ENCODE data around the gene ARMC2.
A peak's percentile ranks its signal among the peaks of the same experiment; 100 is the strongest.
"Not testable (repeated sequence)": the region's sequence is repeated elsewhere in the genome, so short reads cannot be mapped to it uniquely, and the experiment has no call there.

ARMC2 gene

DNA sequence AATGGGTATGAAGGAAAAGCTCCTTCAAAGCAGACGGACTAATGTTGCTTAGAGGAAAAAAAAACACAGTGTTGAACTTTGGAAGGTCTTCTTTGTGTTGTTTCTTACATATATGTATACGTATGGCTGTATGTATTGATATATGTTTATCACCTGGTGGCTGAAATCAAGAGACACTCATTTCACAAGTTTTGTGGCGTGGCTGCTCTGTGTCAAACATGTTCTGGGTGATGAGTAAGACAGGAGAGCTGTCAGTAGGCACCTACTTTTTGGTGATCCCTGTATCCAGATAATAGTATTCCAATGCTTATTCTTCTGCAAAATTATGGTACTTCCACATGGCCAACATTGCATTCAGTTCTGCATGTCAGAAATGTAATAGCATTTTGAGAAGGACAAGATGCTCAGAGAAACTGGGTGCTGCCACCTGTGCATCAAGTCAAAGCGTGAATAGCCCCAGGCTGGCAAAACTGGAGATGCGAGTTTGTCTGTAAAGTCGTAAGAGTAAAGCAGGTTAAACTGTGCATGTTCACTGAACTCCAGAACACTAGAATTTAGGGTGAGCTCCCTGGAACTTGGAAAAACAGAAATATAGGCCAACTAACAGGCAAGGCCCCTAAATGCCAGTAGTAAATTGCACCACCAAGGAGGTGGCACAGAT lies 67.9 kb downstream of the ARMC2 start:
- no peak for DNase-seq (ENCODE audit: low spot score)

- DNase-seq (ENCODE audit: low spot score): no peak
These were observed 72.5 kb downstream of the ARMC2 start for GRCh38 chr6:108920751-108921150.

DNA sequence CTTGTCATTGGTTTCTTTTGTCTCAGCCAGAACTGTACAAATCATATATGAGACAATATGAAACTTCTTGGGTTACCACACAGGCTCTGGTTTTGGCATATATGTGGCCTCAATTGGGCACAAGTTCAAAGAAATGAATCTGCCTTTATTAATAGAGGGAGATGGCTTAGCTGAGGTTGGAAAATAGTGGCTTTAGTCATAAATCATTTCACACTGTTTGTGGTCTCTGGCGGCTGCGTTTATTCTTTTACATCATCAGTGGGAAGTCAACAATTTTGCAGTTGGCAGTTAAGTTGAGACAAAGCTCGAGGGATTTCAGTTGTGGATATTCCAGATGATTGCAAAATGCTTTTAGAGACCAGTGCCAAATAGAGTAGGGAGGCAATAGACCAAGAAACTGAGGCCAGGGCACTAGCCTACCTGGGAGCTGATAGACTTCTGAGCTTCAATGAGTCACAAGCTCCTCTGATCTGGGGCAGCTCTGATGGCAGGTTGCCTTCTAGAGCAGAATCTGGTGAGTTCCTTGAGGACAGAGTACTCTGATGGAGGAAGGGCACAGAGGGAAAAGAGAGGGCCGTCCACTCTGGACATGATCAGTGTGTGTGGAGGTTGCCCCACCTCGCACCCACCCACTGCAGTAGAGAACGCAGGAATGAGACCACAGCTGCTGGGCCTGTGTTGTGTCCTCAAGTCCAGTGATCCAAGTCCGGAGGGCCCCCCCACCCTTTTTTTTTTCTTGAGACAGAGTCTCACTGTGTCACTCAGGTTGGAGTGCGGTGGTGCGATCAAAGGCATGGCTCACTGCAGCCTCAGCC lies 73.5 kb downstream of the ARMC2 start:
- no peak for DNase-seq (ENCODE audit: low spot score)

DNA sequence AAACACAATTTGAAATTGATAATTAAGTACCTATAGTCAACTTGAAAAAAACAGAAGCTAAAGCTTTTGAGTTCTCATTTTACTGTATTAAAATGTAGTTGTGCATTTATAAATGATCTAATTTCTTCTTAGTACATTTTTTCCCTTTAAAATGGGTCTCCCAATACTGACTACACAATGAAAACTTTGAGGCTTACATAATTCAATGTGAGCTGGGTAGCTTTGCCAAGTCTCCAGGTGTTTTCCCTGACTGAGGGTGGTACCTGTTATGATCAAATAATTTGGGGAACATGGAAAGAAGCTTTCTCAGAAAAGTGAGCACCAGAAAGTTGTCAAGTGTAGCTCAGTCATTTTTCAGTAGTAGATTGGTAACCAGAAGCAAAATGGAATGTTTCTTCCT lies 74.3 kb downstream of the ARMC2 start:
- DNase-seq (ENCODE audit: low spot score): no peak

- DNase-seq (ENCODE audit: low spot score): no peak
These were observed 79.7 kb downstream of the ARMC2 start for GRCh38 chr6:108927927-108928326.

DNA sequence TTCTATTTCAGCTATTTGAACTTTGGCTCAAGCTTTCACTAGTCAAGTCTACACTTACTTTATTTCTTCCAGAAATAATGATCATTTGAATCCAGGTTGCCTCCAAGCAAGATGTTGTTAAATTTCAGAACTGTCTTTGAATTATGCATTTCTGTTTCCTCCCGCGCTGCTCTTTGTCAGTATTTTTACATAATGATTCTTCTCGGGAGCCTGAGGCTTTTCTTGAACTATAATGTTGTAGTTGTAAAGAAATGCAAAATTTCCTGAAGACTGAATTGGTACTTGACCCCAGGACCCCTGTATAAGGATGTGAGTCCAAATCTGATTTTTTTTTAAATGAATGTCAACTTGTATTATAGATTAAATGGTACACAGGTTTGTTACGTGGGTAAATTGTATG lies 80.4 kb downstream of the ARMC2 start:
- no peak for DNase-seq (ENCODE audit: low spot score)

DNA sequence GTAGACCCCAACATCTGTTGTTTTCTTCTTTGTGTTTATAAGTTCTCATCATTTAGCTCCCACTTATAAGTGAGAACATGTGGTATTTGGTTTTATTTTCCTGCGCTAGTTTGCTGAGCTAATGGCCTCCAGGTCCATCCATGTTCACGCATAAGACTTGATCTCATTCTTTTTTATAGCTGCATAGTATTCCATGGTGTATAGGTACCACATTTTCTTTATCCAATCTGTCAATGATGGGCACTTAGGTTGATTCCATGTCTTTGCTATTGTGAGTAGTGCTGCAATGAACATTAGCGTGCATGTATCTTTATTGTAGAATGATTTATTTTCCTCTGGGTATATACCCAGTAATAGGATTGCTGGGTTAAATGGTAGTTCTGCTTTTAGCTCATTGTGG lies 82.9 kb downstream of the ARMC2 start:
- DNase-seq (ENCODE audit: low spot score): not testable (repeated sequence)

DNA sequence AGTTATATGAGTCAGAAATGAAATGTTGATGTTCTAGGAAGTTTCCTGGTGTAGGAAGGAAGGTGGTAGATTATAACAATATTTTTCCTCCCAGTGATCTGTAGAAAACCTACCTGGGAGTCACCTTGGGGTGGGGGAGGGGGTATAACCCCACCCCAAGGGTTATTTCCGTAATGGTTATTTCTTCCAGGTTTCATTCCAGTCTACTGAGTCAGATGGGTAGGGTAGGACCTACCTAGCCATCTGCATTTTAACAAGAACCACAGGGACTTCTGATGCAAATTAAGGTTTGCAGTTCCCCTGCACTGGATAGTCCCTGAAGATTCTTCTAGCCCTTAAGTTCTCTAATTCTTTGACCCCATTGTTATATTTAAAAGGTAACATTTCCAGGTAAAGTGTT lies 88.9 kb downstream of the ARMC2 start:
- DNase-seq (ENCODE audit: low spot score): no peak

DNA sequence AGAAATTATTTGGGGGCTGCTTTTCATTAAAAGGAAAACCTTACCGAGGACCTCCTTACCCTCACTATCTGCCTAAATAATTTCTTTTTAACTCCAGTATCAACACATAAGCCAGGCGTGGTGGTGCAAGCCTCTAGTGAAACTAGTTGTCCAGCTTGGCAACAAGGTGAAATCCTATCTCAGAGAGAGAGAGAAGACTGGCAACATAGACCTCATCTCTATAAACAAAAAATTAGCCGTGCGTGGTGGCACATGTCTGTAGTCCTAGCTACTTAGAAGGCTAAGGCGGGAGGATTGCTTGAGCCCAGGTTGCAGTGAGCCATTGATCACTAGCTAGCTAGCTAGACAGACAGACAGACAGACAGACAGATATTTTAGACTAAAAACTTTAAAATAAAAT lies 92.5 kb downstream of the ARMC2 start:
- DNase-seq (ENCODE audit: low spot score): no peak

GRCh38 chr6:108941281-108941680 lies 93.1 kb downstream of the ARMC2 start:
- no peak for DNase-seq (ENCODE audit: low spot score)

GRCh38 chr6:108941859-108942258 lies 93.6 kb downstream of the ARMC2 start:
- no peak for DNase-seq (ENCODE audit: low spot score)

- no peak for DNase-seq (ENCODE audit: low spot score)
These were observed 94.6 kb downstream of the ARMC2 start for GRCh38 chr6:108942556-108943492.

DNA sequence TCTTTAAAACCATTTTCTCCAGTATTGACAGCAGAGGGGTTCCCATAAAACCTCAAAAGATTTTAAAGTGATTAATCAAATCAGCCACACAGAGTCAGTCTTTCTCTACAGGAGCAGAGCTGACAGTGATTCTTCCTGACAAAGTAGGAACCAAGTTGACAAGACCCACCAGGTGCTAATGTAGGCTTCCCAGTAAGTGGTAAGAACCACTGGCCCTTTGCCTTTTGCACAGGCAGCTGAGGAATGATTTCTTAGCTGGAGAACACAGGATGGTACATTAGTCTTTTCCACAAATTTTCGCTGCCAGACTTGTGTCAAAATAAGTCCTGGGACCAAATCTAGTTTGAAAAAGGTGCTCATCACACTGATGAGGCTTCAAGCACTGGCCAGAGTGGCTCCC lies 95.8 kb downstream of the ARMC2 start:
- DNase-seq (ENCODE audit: low spot score): no peak

DNA sequence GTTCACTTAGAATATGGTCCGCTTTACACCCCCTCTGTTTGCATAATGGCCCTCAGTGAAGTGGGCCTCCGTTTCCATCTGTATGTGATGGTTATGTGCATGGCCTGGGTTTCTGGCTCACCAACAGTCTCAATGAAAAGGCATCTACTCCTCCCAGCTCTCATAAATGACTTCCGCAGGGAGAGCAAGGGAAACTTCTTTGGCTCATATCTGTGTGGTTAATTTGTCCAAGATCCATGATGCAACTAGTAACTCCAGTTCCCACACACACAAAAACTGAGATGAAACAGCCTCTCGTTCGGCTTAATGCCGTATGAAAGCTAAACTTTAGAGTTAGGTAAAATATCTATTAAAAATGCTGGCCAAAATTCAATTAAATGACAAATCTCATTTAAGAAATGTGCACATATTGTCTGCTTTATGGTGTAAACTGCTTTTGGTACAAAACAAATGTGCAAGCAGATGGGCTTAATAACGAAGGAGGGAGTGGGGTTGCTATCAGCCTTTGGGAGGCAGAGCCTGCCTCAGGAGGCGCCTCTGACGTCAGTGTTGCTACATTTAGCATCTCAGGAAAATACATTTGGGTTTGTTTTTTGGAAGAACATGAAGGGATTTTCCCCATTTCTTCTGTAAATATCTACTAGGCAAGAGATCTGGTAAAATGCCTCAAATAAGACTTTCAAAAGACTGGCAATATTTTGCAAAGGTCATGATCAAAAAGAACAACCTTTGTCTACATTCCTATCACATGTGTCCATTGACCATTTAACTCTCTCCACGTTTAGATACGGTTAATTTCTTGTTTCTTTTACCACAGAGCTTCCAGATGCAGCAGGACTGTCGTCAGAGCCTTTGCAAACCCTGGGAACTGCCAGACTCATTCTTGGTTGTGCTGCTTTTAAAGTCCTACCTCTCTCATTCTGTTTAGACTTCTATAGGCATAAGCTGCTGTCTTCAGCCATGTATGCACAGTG lies 96.8 kb downstream of the ARMC2 start:
- DNase-seq (ENCODE audit: low spot score): no peak

DNA sequence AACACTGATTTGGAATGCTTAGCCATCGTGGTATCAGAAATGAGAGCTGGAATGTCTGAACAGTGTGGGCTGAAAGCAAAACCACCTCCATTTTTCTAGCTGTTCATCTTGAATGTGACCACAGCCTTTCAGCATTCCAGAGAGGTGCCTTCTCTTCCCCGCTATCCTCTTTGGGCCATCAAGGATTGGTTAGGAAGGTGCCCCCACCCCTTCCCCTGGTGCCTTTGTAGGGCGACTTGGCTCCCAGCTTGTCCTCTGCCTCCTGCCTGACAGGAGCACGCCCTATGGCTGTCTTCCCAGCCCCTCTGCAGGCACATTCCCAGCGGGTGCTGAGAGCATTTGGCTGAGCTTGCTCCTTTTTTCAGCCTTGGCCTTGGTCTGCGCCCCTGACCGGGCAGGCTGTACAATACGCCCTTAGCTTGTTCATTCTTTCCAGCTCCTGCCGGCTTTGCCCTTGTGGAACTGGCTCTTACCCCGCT lies 97.5 kb downstream of the ARMC2 start:
- peak; percentile 64 for DNase-seq (ENCODE audit: low spot score)

GRCh38 chr6:108946695-108947094 lies 98.5 kb downstream of the ARMC2 start:
- DNase-seq (ENCODE audit: low spot score): no peak

DNA sequence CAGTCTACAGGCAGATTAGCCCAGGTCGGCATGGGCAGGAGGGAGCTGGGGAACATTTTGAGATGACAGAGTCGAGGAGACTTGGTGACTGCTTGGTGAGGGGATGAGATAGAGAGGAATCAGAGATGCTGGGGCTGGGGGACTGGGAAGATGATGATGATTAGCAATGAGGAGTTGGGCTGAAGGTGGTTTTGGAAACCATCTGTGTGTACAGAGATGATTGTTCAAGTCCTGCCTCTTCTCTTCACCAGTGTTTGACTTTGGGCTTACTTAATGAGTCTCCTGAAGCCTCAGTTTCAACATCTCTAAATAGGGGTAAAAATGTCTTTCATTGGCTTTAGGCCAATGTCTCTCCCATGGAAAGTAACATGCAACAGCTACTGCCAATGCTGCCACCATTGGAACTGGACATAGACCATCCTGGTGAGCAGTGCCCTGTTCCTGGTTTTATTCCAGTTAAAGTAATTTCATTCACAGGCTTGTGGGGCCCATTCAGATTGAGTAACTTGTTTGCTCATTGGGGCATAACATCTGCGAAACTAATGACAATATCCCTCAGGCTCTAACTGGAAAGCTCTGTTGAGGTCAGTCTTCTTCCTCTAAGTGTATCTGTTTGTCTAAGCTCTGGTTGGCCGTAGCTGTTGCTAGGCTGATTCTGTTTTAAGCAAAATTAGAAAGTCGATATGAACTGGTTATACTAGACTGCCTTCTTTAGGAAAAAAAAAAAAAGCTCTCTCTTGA lies 99.1 kb downstream of the ARMC2 start:
- DNase-seq (ENCODE audit: low spot score): no peak

GRCh38 chr6:108948181-108948661 lies 100.0 kb downstream of the ARMC2 start:
- no peak for DNase-seq (ENCODE audit: low spot score)

DNA sequence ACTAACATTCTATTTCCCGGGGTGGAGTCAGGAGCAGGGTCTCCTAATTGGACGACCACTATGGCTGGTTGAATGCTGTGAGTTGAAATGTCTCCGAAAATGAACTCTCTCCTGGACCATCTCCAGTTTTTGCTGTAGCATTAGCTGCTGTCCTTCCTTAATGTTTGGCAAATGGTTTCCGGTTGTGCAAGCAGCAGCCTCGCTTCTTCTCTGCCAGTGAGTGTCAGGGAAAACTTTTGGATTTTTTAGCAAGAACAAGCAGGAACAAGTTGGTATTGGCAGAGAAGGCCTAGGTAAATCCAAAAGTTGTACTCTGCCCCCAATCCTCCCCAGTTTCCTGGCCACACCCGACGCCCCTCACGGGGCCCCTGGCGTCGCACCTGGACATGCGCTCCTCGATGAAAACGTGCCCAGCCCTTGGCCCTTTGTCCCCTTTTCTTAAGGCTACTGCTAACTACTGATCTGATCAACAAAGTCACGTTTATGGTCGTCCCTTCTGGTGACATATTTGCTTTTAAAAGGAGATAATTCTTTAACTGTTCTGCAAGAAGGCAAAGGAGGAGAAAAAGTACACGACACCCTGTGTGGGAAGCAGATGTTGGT lies 103.2 kb downstream of the ARMC2 start:
- DNase-seq (ENCODE audit: low spot score): no peak
